Omental fat pad (tissue), 4 donors: ENCODE results near the gene KCTD1. TPM values are rescaled to one million over a fixed set of nuclear protein-coding genes. Genes with fewer than 3 reads are reported as not detected.

Experiments used
- ATAC-seq: fragments of 150-250 bp; one replicate; pipeline ENCODE4 v1.9.1; 2016; ENCODE audit warnings: mild to moderate bottlenecking, moderate library complexity; ENCODE audit not compliant: low FRiP score
- DNase-seq: peaks from one replicate; pipeline ENCODE4 v3.0.0-alpha.2; 2019; ENCODE audit warnings: low spot score
- total RNA-seq, 4 donors: library from RNA; depleted of rRNA; stranded (reverse); fragments of >200 nt; gene quantifications; one replicate each; pipeline ENCODE4 v1.1.0, GENCODE V29; 2016
- TF ChIP-seq, protein P1 (sequence below), 3 donors: fragments of 450-650 bp; IDR thresholded peaks; one replicate each; pipeline ENCODE4 v1.5.1; 2016 to 2017; ENCODE audit warnings: antibody characterized with exemption in 3 of 3, mild to moderate bottlenecking in 3 of 3, moderate library complexity in 2 of 3

Gene KCTD1
- total RNA-seq, 4 donors from 2014 or later, result 3.4 to 9.5 (median 8.5) TPM

DNA sequence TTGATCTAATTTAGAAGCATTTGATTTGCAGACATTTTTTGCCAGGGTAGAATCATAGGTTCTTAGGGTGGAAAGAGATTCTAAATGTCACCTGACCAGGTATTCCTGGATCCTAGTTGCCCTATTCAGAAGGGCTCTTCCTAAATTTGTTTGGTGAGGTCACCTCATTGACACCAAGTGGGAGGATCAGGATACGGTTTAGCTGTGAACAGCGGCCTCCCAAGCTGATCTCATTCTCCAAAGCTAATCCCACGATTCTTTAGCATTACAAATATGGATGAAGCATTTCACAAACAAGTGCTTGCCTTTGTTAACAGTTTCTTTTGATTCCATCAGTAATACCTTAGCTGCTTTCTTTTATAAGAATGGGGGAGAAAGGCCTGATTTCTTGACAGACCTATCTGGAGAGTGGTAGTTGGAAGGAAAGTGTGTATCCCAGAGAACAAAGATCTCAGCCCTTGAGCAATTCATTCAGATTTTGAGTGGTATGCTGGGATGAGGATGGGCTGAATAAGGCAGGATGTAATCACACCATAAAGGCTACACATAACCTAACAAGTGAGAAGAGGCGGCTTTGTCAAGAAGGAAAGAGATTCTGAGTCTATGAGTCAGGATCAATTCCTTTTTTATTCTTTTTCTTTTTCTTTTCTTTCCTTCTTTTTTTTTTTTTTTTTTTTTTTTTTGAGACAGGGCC, 16.6 kb downstream of the KCTD1 start:
- ATAC-seq (no peak), DNase-seq (no peak)
- TF ChIP-seq, protein P1, sequence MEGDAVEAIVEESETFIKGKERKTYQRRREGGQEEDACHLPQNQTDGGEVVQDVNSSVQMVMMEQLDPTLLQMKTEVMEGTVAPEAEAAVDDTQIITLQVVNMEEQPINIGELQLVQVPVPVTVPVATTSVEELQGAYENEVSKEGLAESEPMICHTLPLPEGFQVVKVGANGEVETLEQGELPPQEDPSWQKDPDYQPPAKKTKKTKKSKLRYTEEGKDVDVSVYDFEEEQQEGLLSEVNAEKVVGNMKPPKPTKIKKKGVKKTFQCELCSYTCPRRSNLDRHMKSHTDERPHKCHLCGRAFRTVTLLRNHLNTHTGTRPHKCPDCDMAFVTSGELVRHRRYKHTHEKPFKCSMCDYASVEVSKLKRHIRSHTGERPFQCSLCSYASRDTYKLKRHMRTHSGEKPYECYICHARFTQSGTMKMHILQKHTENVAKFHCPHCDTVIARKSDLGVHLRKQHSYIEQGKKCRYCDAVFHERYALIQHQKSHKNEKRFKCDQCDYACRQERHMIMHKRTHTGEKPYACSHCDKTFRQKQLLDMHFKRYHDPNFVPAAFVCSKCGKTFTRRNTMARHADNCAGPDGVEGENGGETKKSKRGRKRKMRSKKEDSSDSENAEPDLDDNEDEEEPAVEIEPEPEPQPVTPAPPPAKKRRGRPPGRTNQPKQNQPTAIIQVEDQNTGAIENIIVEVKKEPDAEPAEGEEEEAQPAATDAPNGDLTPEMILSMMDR (IDR thresholded peaks at IDR 0.05), result no peak

- DNase-seq, result no peak
- ATAC-seq, result no peak
- TF ChIP-seq, protein P1 (IDR thresholded peaks at IDR 0.05), result no peak
These were observed 21.5 kb downstream of the KCTD1 start for GRCh38 chr18:26526966-26527234.

DNA sequence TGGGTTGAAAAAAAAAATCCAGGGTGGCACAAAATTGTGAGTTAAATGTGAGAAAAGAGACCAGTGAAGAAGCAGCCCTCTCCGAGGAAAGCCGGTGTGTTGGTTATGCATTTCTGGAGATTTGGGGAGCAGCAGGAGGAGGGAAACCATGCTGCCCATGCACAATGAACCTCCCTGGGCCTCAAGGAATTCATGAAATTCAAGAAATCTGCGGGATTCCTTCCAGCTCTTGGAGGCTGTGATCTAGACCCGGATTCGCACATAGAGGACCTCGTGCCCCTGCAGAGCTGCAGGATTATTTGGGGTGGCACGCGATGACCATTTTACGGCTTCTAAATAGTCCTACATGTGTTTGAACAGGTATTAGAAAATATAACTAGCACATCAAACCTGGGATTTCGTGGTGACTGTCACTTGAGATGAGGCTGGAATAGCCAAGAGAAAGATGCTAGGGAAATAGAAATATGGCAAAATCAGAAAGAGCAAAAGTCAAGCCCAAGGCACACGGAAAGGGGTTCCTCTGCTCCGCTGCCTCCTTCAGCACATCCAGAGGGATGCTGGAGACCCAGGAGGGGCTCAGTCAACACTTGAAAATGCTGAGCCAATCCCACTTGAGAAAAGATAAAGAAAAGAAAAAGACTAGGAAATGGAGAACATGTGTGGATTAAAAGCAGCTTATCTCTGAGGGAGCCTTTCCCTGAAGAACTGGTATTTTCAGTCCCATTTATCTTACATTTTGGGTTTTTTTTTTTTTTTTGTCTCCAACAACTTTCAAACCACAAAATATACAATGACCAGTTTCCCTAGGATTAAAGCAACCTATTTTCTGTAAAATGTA, 22.0 kb downstream of the KCTD1 start:
- TF ChIP-seq, protein P1 (IDR thresholded peaks at IDR 0.05), result no peak
- DNase-seq (no peak), ATAC-seq (no peak)

- TF ChIP-seq, protein P1 (IDR thresholded peaks at IDR 0.05), result no peak
- DNase-seq, result no peak
- ATAC-seq, result no peak
These were observed 23.6 kb downstream of the KCTD1 start for GRCh38 chr18:26524504-26525351.

DNA sequence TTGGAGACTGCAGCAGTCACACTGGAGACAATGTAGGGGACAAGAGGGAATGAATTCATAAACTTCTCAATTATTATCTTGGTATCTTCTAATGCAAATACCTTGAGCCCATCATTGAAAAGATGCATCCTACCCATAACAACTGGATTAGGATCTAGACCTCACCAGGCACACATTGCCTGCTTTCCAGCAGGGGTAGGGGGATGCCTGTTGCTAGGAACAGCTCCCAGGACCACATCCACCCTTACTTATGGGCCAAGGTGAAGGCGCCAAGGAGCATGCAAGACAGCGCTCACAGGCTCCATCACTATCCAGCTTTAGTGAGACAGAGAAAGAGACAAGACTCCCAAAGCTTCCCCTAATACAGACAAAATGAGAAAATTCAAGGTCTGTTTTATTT, 24.4 kb downstream of the KCTD1 start:
- TF ChIP-seq, protein P1 (IDR thresholded peaks at IDR 0.05), result no peak
- ATAC-seq (no peak), DNase-seq (no peak)

DNA sequence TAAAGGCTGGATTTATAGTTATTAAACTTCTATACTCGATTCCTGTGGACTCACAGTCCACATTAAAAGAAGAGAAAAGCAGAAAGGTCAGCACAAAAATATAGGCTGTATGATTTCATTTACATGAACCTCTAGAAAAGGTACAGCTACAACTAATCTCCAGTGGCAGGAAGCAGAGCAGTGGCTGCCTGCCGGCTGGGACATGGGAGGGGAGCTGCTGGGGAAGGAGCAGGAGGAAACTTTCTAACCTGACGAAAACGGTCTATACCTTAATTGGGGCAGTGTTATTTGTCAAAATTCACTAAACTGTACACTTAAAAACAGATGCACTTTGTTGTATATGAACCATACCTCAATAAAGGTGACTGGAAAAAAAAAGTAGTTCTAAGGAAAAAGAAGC, 26.7 kb downstream of the KCTD1 start:
- no peak for DNase-seq
- no peak for ATAC-seq
- TF ChIP-seq, protein P1 (IDR thresholded peaks at IDR 0.05), result no peak
